Activated B cell treated with CpG ODN at 0.5 μM for 24 hours (primary cell): ENCODE data around the gene ARHGAP4. TPM values are rescaled to one million over a fixed set of nuclear protein-coding genes. Genes with fewer than 3 reads are reported as not detected.

Experiments used
- ATAC-seq: fragments of 200-7000 bp; cut with Tn5 transposase; one replicate; pipeline ENCODE4 v1.10.0; 2021; ENCODE audit warnings: low read depth, mild to moderate bottlenecking, moderate library complexity
- CTCF ChIA-PET: fragments of 350-600 bp; sonication (Branson Sonifier 250); formaldehyde crosslinking; loops from one replicate; lab custom pipeline; 2021; ENCODE audit warnings: antibody characterized with exemption; lab: Charles Lee
- POLR2A ChIA-PET: fragments of 350-600 bp; sonication (Branson Sonifier 250); formaldehyde crosslinking; loops from one replicate; lab custom pipeline; 2021; ENCODE audit warnings: antibody characterized with exemption; lab: Charles Lee
- DNase-seq: peaks from one replicate; pipeline ENCODE4 v3.0.0; 2022
- H3K27ac Mint-ChIP-seq: one replicate; pipeline ENCODE4 v1.8.0; 2020; ENCODE audit warnings: mixed read lengths
- H3K27me3 Mint-ChIP-seq: one replicate; pipeline ENCODE4 v1.8.0; 2021; ENCODE audit warnings: mixed read lengths
- H3K36me3 Mint-ChIP-seq: one replicate; pipeline ENCODE4 v1.8.0; 2021; ENCODE audit warnings: low read depth, mixed read lengths
- H3K4me1 Mint-ChIP-seq: one replicate; pipeline ENCODE4 v1.8.0; 2021; ENCODE audit warnings: mixed read lengths
- H3K4me3 Mint-ChIP-seq: one replicate; pipeline ENCODE4 v1.8.0; 2020; ENCODE audit warnings: mild to moderate bottlenecking, mixed read lengths
- H3K9me3 Mint-ChIP-seq: one replicate; pipeline ENCODE4 v1.8.0; 2020; ENCODE audit warnings: mixed read lengths
- intact Hi-C: fragments of 100-400 bp; cut with micrococcal nuclease; formaldehyde crosslinking; loops from one replicate; pipeline ENCODE4 v1.15.1; 2024
- total RNA-seq: library from RNA; stranded (reverse); gene quantifications from 2 replicates; pipeline ENCODE4 v1.2.3, GENCODE V29; 2022
- TF ChIP-seq, protein P1 (sequence below): fragments of 200-600 bp; IDR thresholded peaks from one replicate; pipeline ENCODE4 v1.8.0; 2022; ENCODE audit warnings: antibody characterized with exemption, mild to moderate bottlenecking

The ARHGAP4 gene
- total RNA-seq, 1 donor from 2014 or later, result 158 TPM

DNA sequence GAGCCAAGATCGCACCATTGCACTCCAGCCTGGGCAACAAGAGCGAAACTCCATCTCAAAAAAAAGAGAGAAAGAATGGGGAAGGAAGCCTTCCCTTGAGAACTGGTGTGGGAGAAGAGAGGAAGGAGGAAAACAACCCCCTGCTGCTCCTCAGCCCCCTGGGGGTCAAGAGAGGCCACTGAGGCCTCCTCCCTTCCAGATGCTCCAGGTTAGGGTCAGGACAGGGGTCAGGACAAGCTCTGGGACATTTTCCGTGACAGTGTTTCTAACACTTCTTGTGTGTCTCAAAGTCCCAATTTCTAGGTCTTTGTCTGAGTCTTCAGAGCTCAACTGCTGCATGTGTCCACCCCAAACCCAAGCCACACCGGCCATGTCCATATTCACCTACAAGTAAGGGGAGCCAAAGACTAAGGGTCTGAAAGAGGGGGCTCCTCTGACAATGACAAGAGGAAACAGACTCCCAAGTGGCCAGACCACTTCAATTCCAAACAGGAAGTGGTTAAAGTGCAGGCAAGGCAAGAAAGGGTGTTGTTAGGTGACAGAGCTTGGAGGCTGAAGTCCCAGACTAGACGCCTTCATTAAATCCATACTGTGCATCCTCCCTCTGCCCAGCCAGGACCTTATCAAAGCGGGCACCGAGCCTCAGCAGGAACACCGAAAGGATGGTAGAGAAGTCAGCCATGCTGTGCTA lies 48.3 kb downstream of the ARHGAP4 start:
- Mint-ChIP-seq H3K27ac (no peak overlapping the region), H3K27me3 (peaks cover 21% of the 10 kb centered on the region), H3K9me3 (no peaks in the 10 kb centered on the region), H3K4me1 (peaks cover 16% of the 10 kb centered on the region), H3K36me3 (no peaks in the 10 kb centered on the region), H3K4me3 (no peak overlapping the region)
- ChIA-PET POLR2A (no interaction called here), CTCF (no interaction called here)
- intact Hi-C loops, result no loop called here
- no peak for DNase-seq
- TF ChIP-seq, protein P1, sequence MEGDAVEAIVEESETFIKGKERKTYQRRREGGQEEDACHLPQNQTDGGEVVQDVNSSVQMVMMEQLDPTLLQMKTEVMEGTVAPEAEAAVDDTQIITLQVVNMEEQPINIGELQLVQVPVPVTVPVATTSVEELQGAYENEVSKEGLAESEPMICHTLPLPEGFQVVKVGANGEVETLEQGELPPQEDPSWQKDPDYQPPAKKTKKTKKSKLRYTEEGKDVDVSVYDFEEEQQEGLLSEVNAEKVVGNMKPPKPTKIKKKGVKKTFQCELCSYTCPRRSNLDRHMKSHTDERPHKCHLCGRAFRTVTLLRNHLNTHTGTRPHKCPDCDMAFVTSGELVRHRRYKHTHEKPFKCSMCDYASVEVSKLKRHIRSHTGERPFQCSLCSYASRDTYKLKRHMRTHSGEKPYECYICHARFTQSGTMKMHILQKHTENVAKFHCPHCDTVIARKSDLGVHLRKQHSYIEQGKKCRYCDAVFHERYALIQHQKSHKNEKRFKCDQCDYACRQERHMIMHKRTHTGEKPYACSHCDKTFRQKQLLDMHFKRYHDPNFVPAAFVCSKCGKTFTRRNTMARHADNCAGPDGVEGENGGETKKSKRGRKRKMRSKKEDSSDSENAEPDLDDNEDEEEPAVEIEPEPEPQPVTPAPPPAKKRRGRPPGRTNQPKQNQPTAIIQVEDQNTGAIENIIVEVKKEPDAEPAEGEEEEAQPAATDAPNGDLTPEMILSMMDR, result no peak
- ATAC-seq, result no peak

DNA sequence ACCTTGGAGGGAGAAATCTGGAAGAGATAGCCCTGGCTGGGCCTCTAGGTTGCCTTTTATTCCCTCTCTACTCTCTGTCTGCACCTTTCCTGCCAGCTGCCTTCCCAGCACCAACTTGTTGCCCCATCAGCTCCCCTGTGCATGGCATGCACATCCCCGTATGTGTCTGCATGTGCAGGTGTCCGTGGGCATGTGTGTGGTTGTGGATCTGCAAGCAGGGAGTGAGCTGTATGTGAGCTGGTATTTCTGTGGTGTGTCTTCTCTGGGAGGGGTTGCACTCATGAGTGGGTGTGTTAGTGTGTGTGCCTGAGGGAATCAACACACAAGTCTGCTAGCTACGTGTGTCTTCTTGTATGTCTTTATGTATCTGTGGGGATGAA lies 50.0 kb downstream of the ARHGAP4 start:
- DNase-seq (no peak), ATAC-seq (no peak)
- POLR2A ChIA-PET, result interaction anchor here (0.6 kb wide), 1 partner anchor 90 kb away, joined by 5 read pairs; no protein-coding TSS in a partner anchor
- CTCF ChIA-PET, result no interaction called here
- intact Hi-C loops, result no loop called here
- H3K36me3 Mint-ChIP-seq, result no peaks in the 10 kb centered on the region
- no peak overlapping the region for H3K4me3 Mint-ChIP-seq
- peaks cover 24% of the 10 kb centered on the region for H3K27me3 Mint-ChIP-seq
- H3K27ac Mint-ChIP-seq, result no peak overlapping the region
- TF ChIP-seq, protein P1, result no peak
- no peaks in the 10 kb centered on the region for H3K9me3 Mint-ChIP-seq
- peaks cover 16% of the 10 kb centered on the region for H3K4me1 Mint-ChIP-seq

DNA sequence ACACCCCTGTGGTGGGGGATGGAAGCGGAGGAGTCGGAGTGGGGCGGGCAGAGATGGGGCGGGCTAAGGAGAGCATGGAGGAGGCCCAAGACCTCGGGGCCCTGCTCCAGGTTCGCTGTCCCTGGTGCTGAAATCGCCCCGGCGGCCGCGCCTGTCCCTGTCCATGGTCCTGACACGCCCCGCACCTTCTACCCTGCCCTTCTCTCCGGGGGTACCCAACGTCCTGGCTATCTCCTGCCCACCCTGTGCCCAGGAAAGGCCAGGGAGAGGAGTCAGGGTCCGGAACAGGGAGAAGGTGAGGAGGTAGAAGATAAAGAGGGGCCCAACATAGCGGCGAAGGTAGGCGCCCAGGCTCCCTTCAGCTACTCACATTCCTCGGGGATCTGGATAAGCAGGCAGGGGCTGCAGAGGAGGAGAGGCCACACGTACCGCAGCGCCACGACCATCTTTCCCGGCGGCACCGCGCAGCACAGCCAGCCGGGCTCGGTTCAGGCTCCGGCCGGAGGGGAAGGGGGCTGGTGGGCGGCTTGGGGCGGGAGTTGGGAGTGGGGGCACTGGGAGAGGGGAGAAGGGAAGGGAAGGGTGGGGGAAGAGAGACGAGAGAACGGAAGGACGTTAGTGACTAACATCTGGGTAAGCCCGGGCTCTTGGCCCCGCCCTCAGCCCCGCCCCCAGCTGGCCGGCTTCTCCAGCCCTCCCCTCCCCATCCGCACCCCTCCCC lies 50.5 kb downstream of the ARHGAP4 start:
- H3K27me3 Mint-ChIP-seq, result peaks cover 24% of the 10 kb centered on the region
- no peaks in the 10 kb centered on the region for H3K9me3 Mint-ChIP-seq
- POLR2A ChIA-PET, result interaction anchor here (0.6 kb wide), 1 partner anchor 90 kb away, joined by 5 read pairs; no protein-coding TSS in a partner anchor
- no peak overlapping the region for H3K27ac Mint-ChIP-seq
- DNase-seq (peak; percentile 53), ATAC-seq (peak; percentile 82)
- H3K36me3 Mint-ChIP-seq, result no peaks in the 10 kb centered on the region
- intact Hi-C loops, result loop anchor here (1.0 kb wide), 1 partner anchor 26 kb away; no protein-coding TSS in a partner anchor
- TF ChIP-seq, protein P1, result no peak
- no peak overlapping the region for H3K4me3 Mint-ChIP-seq
- peaks cover 16% of the 10 kb centered on the region for H3K4me1 Mint-ChIP-seq
- CTCF ChIA-PET, result no interaction called here

DNA sequence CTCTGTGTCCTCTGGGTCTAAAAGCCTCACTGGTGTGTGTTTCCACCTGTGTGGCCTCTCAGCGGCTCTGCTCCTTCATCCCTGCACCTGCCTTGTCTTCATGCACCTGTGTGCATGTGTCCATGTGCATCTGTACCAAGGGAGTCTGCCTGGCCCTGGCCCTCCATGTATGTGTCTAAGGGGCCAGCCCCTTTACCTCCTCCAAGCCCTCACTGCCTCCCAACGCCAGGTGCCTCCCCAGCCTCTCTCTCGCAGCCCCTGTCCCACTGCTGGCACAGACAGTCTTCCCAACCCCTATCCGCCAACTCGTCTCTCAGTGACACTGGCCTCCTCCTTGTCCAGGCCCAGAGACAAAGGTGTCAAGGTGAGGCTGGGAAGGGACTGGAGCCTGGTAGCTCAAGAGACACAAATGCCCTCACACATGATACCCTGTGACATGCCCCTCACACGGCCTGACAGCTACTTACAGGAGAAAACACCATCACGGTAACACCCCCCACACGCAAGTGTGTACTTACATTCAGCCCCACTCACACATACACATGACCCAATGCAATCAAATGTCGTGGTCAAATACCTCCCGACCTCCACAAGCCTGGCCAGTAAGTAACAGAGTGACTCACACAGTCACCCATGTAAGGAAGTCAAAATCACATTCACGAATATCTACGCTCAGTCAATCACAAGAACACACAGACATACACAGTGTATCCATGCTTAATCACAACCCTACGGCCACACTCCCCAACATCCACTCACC lies 51.5 kb downstream of the ARHGAP4 start:
- H3K36me3 Mint-ChIP-seq, result no peaks in the 10 kb centered on the region
- DNase-seq (no peak), ATAC-seq (no peak)
- POLR2A ChIA-PET, result no interaction called here
- TF ChIP-seq, protein P1, result no peak
- no peak overlapping the region for H3K4me3 Mint-ChIP-seq
- no peak overlapping the region for H3K27ac Mint-ChIP-seq
- peaks cover 16% of the 10 kb centered on the region for H3K4me1 Mint-ChIP-seq
- intact Hi-C loops, result loop anchor here (1.0 kb wide), 1 partner anchor 27 kb away; no protein-coding TSS in a partner anchor
- CTCF ChIA-PET, result no interaction called here
- peaks cover 24% of the 10 kb centered on the region for H3K27me3 Mint-ChIP-seq
- no peaks in the 10 kb centered on the region for H3K9me3 Mint-ChIP-seq

- Mint-ChIP-seq H3K9me3 (no peaks in the 10 kb centered on the region), H3K4me3 (no peak overlapping the region), H3K4me1 (peaks cover 11% of the 10 kb centered on the region), H3K27ac (no peak overlapping the region), H3K36me3 (no peaks in the 10 kb centered on the region), H3K27me3 (peaks cover 22% of the 10 kb centered on the region)
- CTCF ChIA-PET, result no interaction called here
- ATAC-seq (no peak), DNase-seq (no peak)
- POLR2A ChIA-PET, result no interaction called here
- intact Hi-C loops, result no loop called here
- TF ChIP-seq, protein P1, result no peak
Measured at GRCh38 chrX:153874085-153874365, 52.0 kb downstream of the ARHGAP4 start.
